ENCODE data around the gene HAGH. TPM values are rescaled to one million over a fixed set of nuclear protein-coding genes. Genes with fewer than 3 reads are reported as not detected.

HAGH gene
- total and polyA plus RNA-seq, 9 of the 15 experiments (the other 6 are each of a cell fraction or from before 2014, with no cell fraction given) = 0.46 to 35.1 (median 16.8) TPM

DNA sequence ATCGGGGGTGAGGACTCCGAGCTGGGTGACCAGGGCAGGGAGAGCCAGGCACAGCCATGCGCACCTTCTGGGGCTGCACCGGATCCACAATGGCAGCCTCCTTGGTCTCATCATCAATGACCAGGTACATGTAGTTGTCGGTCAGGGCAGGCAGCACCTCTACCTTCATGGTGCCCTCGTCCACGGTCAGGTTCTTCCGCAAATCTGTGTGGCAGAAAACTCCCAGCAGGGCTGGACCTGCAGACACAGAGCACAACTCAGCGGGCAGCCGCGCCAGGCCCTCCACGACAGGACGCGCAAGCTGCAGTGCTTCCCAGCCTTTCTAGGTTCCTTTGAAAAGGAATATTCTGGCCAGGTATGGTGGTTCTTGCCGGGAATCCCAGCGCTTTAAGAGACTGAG is 3.8 kb downstream of the HAGH start:
- no peak overlapping the region for H3K4me3 ChIP-seq
- TF ChIP-seq ZNF253 (CRISPR knock-in tag; conservative IDR thresholded peaks at IDR 0.05) (no peak), ATF1 (CRISPR knock-in tag; IDR thresholded peaks at IDR 0.05) (no peak), ATF1 (tag; IDR thresholded peaks at IDR 0.05) (no peak), ZNF707 (CRISPR knock-in tag; conservative IDR thresholded peaks at IDR 0.05) (no peak), ETV1 (tag; conservative IDR thresholded peaks at IDR 0.05; ENCODE audit: low read depth) (no peak), OTX1 (CRISPR knock-in tag; IDR thresholded peaks at IDR 0.05) (no peak), ZNF384 (IDR thresholded peaks at IDR 0.05; ENCODE audit: low read depth, low read length) (no peak), NEUROD1 (IDR thresholded peaks at IDR 0.05; ENCODE audit: borderline replicate concordance, low read depth, low read length, partially characterized antibody) (no peak), RBM17 (IDR thresholded peaks at IDR 0.05; ENCODE audit: borderline replicate concordance, low read depth, low read length) (no peak)
- TF ChIP-seq, protein P1, sequence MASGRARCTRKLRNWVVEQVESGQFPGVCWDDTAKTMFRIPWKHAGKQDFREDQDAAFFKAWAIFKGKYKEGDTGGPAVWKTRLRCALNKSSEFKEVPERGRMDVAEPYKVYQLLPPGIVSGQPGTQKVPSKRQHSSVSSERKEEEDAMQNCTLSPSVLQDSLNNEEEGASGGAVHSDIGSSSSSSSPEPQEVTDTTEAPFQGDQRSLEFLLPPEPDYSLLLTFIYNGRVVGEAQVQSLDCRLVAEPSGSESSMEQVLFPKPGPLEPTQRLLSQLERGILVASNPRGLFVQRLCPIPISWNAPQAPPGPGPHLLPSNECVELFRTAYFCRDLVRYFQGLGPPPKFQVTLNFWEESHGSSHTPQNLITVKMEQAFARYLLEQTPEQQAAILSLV (tag; IDR thresholded peaks at IDR 0.05) = no peak
- TF ChIP-seq, protein P2, sequence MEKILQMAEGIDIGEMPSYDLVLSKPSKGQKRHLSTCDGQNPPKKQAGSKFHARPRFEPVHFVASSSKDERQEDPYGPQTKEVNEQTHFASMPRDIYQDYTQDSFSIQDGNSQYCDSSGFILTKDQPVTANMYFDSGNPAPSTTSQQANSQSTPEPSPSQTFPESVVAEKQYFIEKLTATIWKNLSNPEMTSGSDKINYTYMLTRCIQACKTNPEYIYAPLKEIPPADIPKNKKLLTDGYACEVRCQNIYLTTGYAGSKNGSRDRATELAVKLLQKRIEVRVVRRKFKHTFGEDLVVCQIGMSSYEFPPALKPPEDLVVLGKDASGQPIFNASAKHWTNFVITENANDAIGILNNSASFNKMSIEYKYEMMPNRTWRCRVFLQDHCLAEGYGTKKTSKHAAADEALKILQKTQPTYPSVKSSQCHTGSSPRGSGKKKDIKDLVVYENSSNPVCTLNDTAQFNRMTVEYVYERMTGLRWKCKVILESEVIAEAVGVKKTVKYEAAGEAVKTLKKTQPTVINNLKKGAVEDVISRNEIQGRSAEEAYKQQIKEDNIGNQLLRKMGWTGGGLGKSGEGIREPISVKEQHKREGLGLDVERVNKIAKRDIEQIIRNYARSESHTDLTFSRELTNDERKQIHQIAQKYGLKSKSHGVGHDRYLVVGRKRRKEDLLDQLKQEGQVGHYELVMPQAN (IDR thresholded peaks at IDR 0.05; ENCODE audit: borderline replicate concordance) = no peak
- 89% methylated on average over 14 of the region's 16 CpGs for WGBS (ENCODE audit: insufficient coverage, low coverage, missing lambda C conversion rate)
- no peak overlapping the region for H3K4me2 ChIP-seq (ENCODE audit: insufficient read depth, low read length)
- H3K9me1 ChIP-seq (ENCODE audit: control insufficient read depth, insufficient read depth, low read length) = no peaks in the 10 kb centered on the region
- ATAC-seq = no peak
- intact Hi-C loops (cut with micrococcal nuclease) (no loop called here), in situ Hi-C loops (cut with MboI) (no loop called here)
- H3K36me3 ChIP-seq (ENCODE audit: control insufficient read depth, insufficient read depth, low read length) = no peaks in the 10 kb centered on the region
- H3K27me3 ChIP-seq (ENCODE audit: control insufficient read depth in 2 of 2, insufficient read depth in 2 of 2, low read length in 2 of 2) = no peaks in the 10 kb centered on the region
- DNase-seq (ENCODE audit: extremely low read depth in 1 of 4, low spot score in 3 of 4) = no peak
- H3K9me3 ChIP-seq (replicated peaks; ENCODE audit: control insufficient read depth, insufficient read depth, low read depth, low read length) = no peaks in the 10 kb centered on the region
- H3K4me1 ChIP-seq (replicated peaks in 1 of 2; ENCODE audit: control insufficient read depth in 2 of 2, insufficient read depth in 2 of 2, low read length in 2 of 2) = peaks cover 3 to 57% of the 10 kb centered on the region in 2 experiments; a peak in 3 of 5 replicates
- H3K9ac ChIP-seq (ENCODE audit: insufficient read depth in 1 of 2, low read depth in 2 of 2, low read length in 2 of 2) = peak overlapping the region in 1 of 2 experiments; percentile 22; a peak in 1 of 4 replicates
- ChIA-PET POLR2A (interaction anchor here (0.7 kb wide), 1 partner anchor 26 kb away, joined by 4 read pairs; no protein-coding TSS in a partner anchor), CTCF (ENCODE audit: low intra/inter-chr PET ratio) (no interaction called here)
- H3K27ac ChIP-seq (ENCODE audit: extremely low read depth, low read depth, low read length) = no peak overlapping the region
- no TSS peak for BruUV-seq (replicated peaks)
- no peak for FAIRE-seq
- peaks cover 12% of the 10 kb centered on the region for H3K79me2 ChIP-seq (ENCODE audit: control insufficient read depth, insufficient read depth, low read length)
- no peak overlapping the region for H2AFZ ChIP-seq (ENCODE audit: low read depth, low read length)
- 0 out of 2 replicates have a peak, but pooled peaks cover 6% of the 10 kb centered on the region for H4K20me1 ChIP-seq (replicated peaks; ENCODE audit: control insufficient read depth, insufficient read depth, low read length)

Data from K562 (cell line).